Measurements from ENCODE around the gene FRMD4B. TPM values are rescaled to one million over a fixed set of nuclear protein-coding genes. Genes with fewer than 3 reads are reported as not detected.

Gene FRMD4B
- total RNA-seq, 1 experiment from 2014 or later = 0.90 TPM

GRCh38 chr3:69196876-69197275 is 189.0 kb downstream of the FRMD4B start:
- POLR2A ChIA-PET = no interaction called here
- ATAC-seq = no peak
- TF ChIP-seq REST (IDR thresholded peaks at IDR 0.05; ENCODE audit: insufficient read depth in 1 of 2, low read depth in 2 of 2, low read length in 1 of 2) (no peak), TCF7L2 (IDR thresholded peaks at IDR 0.05; ENCODE audit: low read depth, low read length) (no peak), POLR2AphosphoS5 (IDR thresholded peaks at IDR 0.05; ENCODE audit: low read depth, low read length) (no peak), SIN3A (IDR thresholded peaks at IDR 0.05; ENCODE audit: borderline replicate concordance, insufficient read depth, low read depth, low read length) (no peak), CTCF (IDR thresholded peaks at IDR 0.05) (no peak)
- no peak for DNase-seq (ENCODE audit: low read depth, low spot score)
- H3K27ac ChIP-seq (ENCODE audit: low read length) = no peak overlapping the region
- 0 out of 2 replicates have a peak, but pooled peaks cover 3% of the 10 kb centered on the region for H3K4me1 ChIP-seq (ENCODE audit: control insufficient read depth, insufficient read depth, low read length)
- no peak overlapping the region for H3K4me3 ChIP-seq (ENCODE audit: low read depth in 2 of 2, low read length in 2 of 2)
- H3K9me3 ChIP-seq (ENCODE audit: control insufficient read depth, insufficient read depth, low read depth, low read length) = no peaks in the 10 kb centered on the region
- CTCF ChIA-PET = no interaction called here
- H3K27me3 ChIP-seq (ENCODE audit: control insufficient read depth, insufficient read depth, low read length) = no peaks in the 10 kb centered on the region
- no peaks in the 10 kb centered on the region for H3K36me3 ChIP-seq (ENCODE audit: control insufficient read depth, insufficient read depth, low read length)
- BruUV-seq (replicated peaks) = no TSS peak
- in situ Hi-C loops (cut with HindIII; ENCODE audit: low pct_unique_long_range_greater_than_20kb, low sequenced_read_pairs) = no loop called here
- intact Hi-C loops (cut with micrococcal nuclease; ENCODE audit: unreplicated experiment) = no loop called here

DNA sequence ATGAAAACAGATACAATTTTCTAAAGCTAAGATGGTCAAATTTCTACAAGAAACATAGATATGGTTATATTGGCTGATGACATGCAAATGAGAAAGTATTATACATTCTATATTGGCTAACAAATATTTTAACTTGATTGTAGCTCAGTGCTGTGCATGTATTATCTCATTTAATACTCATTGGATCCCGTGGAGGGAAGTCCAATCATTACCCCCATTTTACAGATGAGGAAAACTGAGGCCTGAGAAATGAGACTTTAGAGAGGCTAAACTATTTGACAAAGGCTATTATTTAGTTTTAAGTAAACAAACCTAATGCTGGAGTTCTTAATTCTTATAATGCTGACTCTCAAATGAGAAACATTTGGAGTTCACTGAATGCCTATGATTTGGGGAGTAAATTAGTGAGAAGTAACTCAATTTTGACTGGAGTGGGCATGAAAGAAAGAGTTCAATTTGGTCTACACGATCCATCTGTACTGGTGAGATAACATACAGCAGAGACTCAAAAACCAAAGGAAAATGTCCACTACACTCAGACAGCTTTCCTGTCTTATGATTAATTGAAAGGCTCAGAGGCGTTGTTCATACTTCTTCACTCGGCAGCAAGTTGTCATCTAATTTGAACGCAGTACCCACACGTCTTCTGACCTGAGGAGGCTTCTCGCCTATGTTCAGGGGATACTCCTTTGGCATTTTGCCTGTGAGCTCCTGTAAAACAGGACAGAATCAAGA is 191.3 kb downstream of the FRMD4B start:
- H3K27ac ChIP-seq (ENCODE audit: low read length) = no peak overlapping the region
- in situ Hi-C loops (cut with HindIII; ENCODE audit: low pct_unique_long_range_greater_than_20kb, low sequenced_read_pairs) (no loop called here), intact Hi-C loops (cut with micrococcal nuclease; ENCODE audit: unreplicated experiment) (no loop called here)
- BruUV-seq (replicated peaks) = no TSS peak
- CTCF ChIA-PET = no interaction called here
- H3K4me3 ChIP-seq (ENCODE audit: low read depth in 2 of 2, low read length in 2 of 2) = no peak overlapping the region
- no peaks in the 10 kb centered on the region for H3K4me1 ChIP-seq (ENCODE audit: control insufficient read depth, insufficient read depth, low read length)
- no peaks in the 10 kb centered on the region for H3K27me3 ChIP-seq (ENCODE audit: control insufficient read depth, insufficient read depth, low read length)
- DNase-seq (ENCODE audit: low read depth, low spot score) = no peak
- no peak for TF ChIP-seq POLR2AphosphoS5 (IDR thresholded peaks at IDR 0.05; ENCODE audit: low read depth, low read length)
- TF ChIP-seq TCF7L2 (IDR thresholded peaks at IDR 0.05; ENCODE audit: low read depth, low read length) = no peak
- no peak for TF ChIP-seq SIN3A (IDR thresholded peaks at IDR 0.05; ENCODE audit: borderline replicate concordance, insufficient read depth, low read depth, low read length)
- no peak for TF ChIP-seq CTCF (IDR thresholded peaks at IDR 0.05)
- no peak for TF ChIP-seq REST (IDR thresholded peaks at IDR 0.05; ENCODE audit: insufficient read depth in 1 of 2, low read depth in 2 of 2, low read length in 1 of 2)
- H3K9me3 ChIP-seq (ENCODE audit: control insufficient read depth, insufficient read depth, low read depth, low read length) = no peaks in the 10 kb centered on the region
- no peak for ATAC-seq
- POLR2A ChIA-PET = no interaction called here
- H3K36me3 ChIP-seq (ENCODE audit: control insufficient read depth, insufficient read depth, low read length) = no peaks in the 10 kb centered on the region
